Ascending aorta (tissue), 2 donors: ENCODE measurements around the gene SLC1A2. TPM values are rescaled to one million over a fixed set of nuclear protein-coding genes. Genes with fewer than 3 reads are reported as not detected.

Experiments
- DNase-seq, 2 donors: peaks; one replicate each; pipeline ENCODE4 v3.0.0-alpha.2; 2019; ENCODE audit warnings: low spot score in 2 of 2
- H3K27ac ChIP-seq, 2 donors: fragments of 200-600 bp; sonication (generic); one replicate each; pipeline ENCODE4 v1.5.1; 2016 to 2017; ENCODE audit warnings: mild to moderate bottlenecking in 1 of 2
- H3K27me3 ChIP-seq: fragments of 200-600 bp; sonication (generic); one replicate; pipeline ENCODE4 v1.5.1; 2017
- H3K36me3 ChIP-seq, 2 donors: fragments of 200-600 bp; sonication (generic); one replicate each; pipeline ENCODE4 v1.5.1; 2016
- H3K4me1 ChIP-seq, 2 donors: fragments of 200-600 bp; sonication (generic); one replicate each; pipeline ENCODE4 v1.5.1; 2016 to 2017; ENCODE audit warnings: mild to moderate bottlenecking in 1 of 2
- H3K4me3 ChIP-seq, 2 donors: fragments of 200-600 bp; sonication (generic); one replicate each; pipeline ENCODE4 v1.5.1; 2016 to 2017; ENCODE audit warnings: mild to moderate bottlenecking in 1 of 2
- H3K9me3 ChIP-seq, 2 donors: fragments of 200-600 bp; sonication (generic); one replicate each; pipeline ENCODE4 v1.5.1; 2016
- CTCF ChIP-seq, 3 experiments: fragments of 200-600 bp in 2 of 3; fragments of 450-650 bp in 1 of 3; sonication (generic) in 2 of 3; IDR thresholded peaks; one replicate each; pipeline ENCODE4 v1.5.1; 2016 to 2019; ENCODE audit warnings: antibody characterized with exemption in 3 of 3, mild to moderate bottlenecking in 1 of 3, moderate library complexity in 1 of 3
- intact Hi-C: fragments of 100-400 bp; cut with DNase I; formaldehyde crosslinking; loops from one replicate; pipeline ENCODE4 v1.15.1; 2023
- total RNA-seq: library from RNA; depleted of rRNA; stranded (reverse); fragments of >200 nt; gene quantifications from one replicate; pipeline ENCODE4 v1.1.0, GENCODE V29; 2016

The SLC1A2 gene
- total RNA-seq, 1 donor from 2014 or later = 0.32 TPM

- no peak for TF ChIP-seq CTCF (IDR thresholded peaks at IDR 0.05)
- H3K4me3 ChIP-seq = no peak overlapping the region
- H3K27ac ChIP-seq = no peak overlapping the region
- H3K36me3 ChIP-seq = no peaks in the 10 kb centered on the region
- DNase-seq = no peak
- H3K27me3 ChIP-seq = no peaks in the 10 kb centered on the region
- intact Hi-C loops = no loop called here
- H3K4me1 ChIP-seq = peaks cover 0 to 10% of the 10 kb centered on the region in 2 donors
- H3K9me3 ChIP-seq = no peaks in the 10 kb centered on the region
These were observed 64.1 kb downstream of the SLC1A2 start for GRCh38 chr11:35355102-35355749.

- peaks cover 0 to 5% of the 10 kb centered on the region in 2 donors for H3K4me1 ChIP-seq
- H3K27ac ChIP-seq = no peak overlapping the region
- intact Hi-C loops = no loop called here
- no peaks in the 10 kb centered on the region for H3K36me3 ChIP-seq
- H3K9me3 ChIP-seq = no peaks in the 10 kb centered on the region
- H3K27me3 ChIP-seq = no peaks in the 10 kb centered on the region
- no peak for TF ChIP-seq CTCF (IDR thresholded peaks at IDR 0.05)
- no peak overlapping the region for H3K4me3 ChIP-seq
- DNase-seq = no peak
These were observed 64.7 kb downstream of the SLC1A2 start for GRCh38 chr11:35354644-35355043.

- H3K4me3 ChIP-seq = no peak overlapping the region
- intact Hi-C loops = no loop called here
- H3K4me1 ChIP-seq = no peaks in the 10 kb centered on the region
- no peaks in the 10 kb centered on the region for H3K36me3 ChIP-seq
- no peaks in the 10 kb centered on the region for H3K9me3 ChIP-seq
- no peak for DNase-seq
- no peaks in the 10 kb centered on the region for H3K27me3 ChIP-seq
- H3K27ac ChIP-seq = no peak overlapping the region
- no peak for TF ChIP-seq CTCF (IDR thresholded peaks at IDR 0.05)
These were observed 67.1 kb downstream of the SLC1A2 start for GRCh38 chr11:35352077-35352888.

GRCh38 chr11:35349897-35350296, 69.5 kb downstream of the SLC1A2 start:
- H3K27ac ChIP-seq = no peak overlapping the region
- no peaks in the 10 kb centered on the region for H3K27me3 ChIP-seq
- H3K4me3 ChIP-seq = no peak overlapping the region
- intact Hi-C loops = no loop called here
- TF ChIP-seq CTCF (IDR thresholded peaks at IDR 0.05) = no peak
- DNase-seq = no peak
- no peaks in the 10 kb centered on the region for H3K36me3 ChIP-seq
- H3K9me3 ChIP-seq = no peaks in the 10 kb centered on the region
- peaks cover 0 to 2% of the 10 kb centered on the region in 2 donors for H3K4me1 ChIP-seq

GRCh38 chr11:35348898-35349687, 70.3 kb downstream of the SLC1A2 start:
- intact Hi-C loops = no loop called here
- TF ChIP-seq CTCF (IDR thresholded peaks at IDR 0.05) = no peak
- peaks cover 0 to 6% of the 10 kb centered on the region in 2 donors for H3K4me1 ChIP-seq
- H3K27me3 ChIP-seq = no peaks in the 10 kb centered on the region
- H3K27ac ChIP-seq = no peak overlapping the region
- DNase-seq = no peak
- no peak overlapping the region for H3K4me3 ChIP-seq
- no peaks in the 10 kb centered on the region for H3K9me3 ChIP-seq
- H3K36me3 ChIP-seq = no peaks in the 10 kb centered on the region
